Measurements from ENCODE around the gene PPP1R9A. TPM values are rescaled to one million over a fixed set of nuclear protein-coding genes. Genes with fewer than 3 reads are reported as not detected.
"Not testable (repeated sequence)": the region's sequence is repeated elsewhere in the genome, so short reads cannot be mapped to it uniquely, and the experiment has no call there.

The PPP1R9A gene
- total and polyA plus RNA-seq, 12 donors: 1.4 to 41.9 (median 29.1) TPM

DNA sequence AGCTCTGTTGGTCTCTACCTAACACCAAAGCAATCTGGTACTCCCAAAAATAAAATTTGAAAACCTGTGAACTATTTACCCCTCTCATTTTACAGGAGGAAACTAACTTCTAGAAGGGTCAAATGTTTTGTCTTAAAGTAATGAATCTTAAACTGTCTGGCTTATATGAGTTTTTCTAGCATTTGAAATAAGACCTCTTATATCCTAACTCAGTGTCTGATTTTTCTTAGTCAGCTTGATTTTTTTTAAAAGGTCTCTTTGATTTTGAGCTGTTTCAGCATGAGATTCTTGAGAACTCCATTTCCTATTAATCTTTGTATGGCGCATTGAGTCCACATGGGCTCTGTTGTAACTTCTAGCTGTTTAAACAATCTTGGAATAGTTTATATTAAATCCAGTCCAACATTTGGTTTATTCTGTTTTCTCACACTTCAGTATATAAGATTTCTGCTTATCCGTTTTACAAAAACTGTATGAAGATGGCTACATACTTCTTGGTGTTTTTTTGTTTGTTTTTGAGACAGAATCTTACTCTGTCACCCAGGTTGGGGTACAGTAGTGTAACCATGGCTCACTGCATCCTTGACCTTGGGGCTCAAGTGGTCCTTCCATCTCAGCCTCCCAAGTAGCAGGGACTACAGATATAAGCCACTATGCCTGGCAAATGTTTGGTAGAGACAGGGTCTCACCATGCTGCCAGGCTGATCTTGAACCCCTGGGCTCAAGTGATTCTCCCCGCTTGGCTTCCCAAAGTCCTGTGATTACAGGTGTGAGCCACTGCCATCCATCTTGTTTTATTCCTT, 91.1 kb downstream of the PPP1R9A start:
- no peak for TF ChIP-seq CTCF (IDR thresholded peaks at IDR 0.05)
- Histone ChIP-seq H3K27me3 (no peaks in the 10 kb centered on the region), H3K27ac (no peak overlapping the region), H3K9me3 (no peaks in the 10 kb centered on the region), H3K4me1 (peaks cover 0 to 11% (median 0%) of the 10 kb centered on the region in 9 donors), H3K4me3 (no peak overlapping the region), H3K36me3 (no peaks in the 10 kb centered on the region)
- intact Hi-C loops (cut with DNase I): loop anchor here in 1 of 10 donors (1.0 kb wide), 1 partner anchor 8 kb away; no protein-coding TSS in a partner anchor
- DNase-seq (no peak), ATAC-seq (no peak)
- 92 to 93% methylated on average over 3 of the region's 3 CpGs for WGBS, 2 donors

DNA sequence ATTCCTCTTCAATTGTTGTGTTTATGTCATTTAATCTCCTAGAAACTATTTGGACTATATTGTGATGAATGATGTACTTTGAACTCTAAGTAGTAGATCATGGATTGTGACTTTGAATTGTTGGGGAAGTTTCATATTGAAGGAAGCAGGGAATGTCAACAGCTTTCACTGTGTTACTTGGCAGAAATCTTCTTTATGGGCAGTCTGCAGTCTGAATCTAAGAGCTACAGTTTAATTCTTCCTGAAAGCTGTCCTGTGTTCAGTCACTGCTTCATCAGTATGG, 91.6 kb downstream of the PPP1R9A start:
- peaks cover 0 to 14% (median 0%) of the 10 kb centered on the region in 9 donors for H3K4me1 ChIP-seq
- DNase-seq (no peak), ATAC-seq (no peak)
- no peaks in the 10 kb centered on the region for H3K27me3 ChIP-seq
- intact Hi-C loops (cut with DNase I): no loop called here
- no peaks in the 10 kb centered on the region for H3K36me3 ChIP-seq
- no peak overlapping the region for H3K27ac ChIP-seq
- no peaks in the 10 kb centered on the region for H3K9me3 ChIP-seq
- no peak overlapping the region for H3K4me3 ChIP-seq
- no peak for TF ChIP-seq CTCF (IDR thresholded peaks at IDR 0.05)

- H3K36me3 ChIP-seq; intact Hi-C loops (cut with DNase I); H3K4me3 ChIP-seq; H3K27me3 ChIP-seq; H3K9me3 ChIP-seq; ATAC-seq; DNase-seq; H3K27ac ChIP-seq: not testable (repeated sequence)
- 98 to 99% methylated on average over 5 of the region's 5 CpGs for WGBS, 2 donors
- peaks cover 0 to 17% (median 0%) of the 10 kb centered on the region in 9 donors for H3K4me1 ChIP-seq
These were observed 92.2 kb downstream of the PPP1R9A start for GRCh38 chr7:94999601-95000000.

DNA sequence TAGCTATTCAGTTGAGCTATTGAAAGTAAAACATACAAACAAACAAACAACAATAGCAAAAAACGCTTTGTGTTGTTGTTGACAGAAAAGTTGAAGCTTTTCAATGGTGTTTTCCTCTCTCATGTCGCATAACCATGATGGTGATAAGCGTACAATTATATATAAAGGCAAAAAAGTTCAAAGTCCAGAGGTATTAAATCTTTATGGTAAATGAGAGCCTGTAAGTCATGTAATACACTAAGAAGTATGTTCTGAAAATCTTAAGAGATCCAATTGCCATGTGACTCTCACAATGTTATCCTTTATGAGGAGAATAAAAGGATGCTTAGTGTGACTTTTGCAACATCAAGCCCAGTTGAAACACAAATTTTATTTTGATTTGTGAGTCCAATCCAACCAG, 93.9 kb downstream of the PPP1R9A start:
- peaks cover 0 to 25% (median 0%) of the 10 kb centered on the region in 9 donors for H3K4me1 ChIP-seq
- H3K4me3 ChIP-seq: no peak overlapping the region
- no peaks in the 10 kb centered on the region for H3K9me3 ChIP-seq
- H3K36me3 ChIP-seq: no peaks in the 10 kb centered on the region
- 87 to 97% methylated on average over 3 of the region's 3 CpGs for WGBS, 2 donors
- no peak overlapping the region for H3K27ac ChIP-seq
- ATAC-seq (no peak), DNase-seq (no peak)
- H3K27me3 ChIP-seq: no peaks in the 10 kb centered on the region
- no peak for TF ChIP-seq CTCF (IDR thresholded peaks at IDR 0.05)
- intact Hi-C loops (cut with DNase I): no loop called here

GRCh38 chr7:95001815-95002561, 94.6 kb downstream of the PPP1R9A start:
- H3K4me3 ChIP-seq: no peak overlapping the region
- H3K27ac ChIP-seq: no peak overlapping the region
- H3K36me3 ChIP-seq: no peaks in the 10 kb centered on the region
- WGBS, 2 donors: 92 to 95% methylated on average over 5 of the region's 5 CpGs
- DNase-seq (no peak), ATAC-seq (no peak)
- no peaks in the 10 kb centered on the region for H3K27me3 ChIP-seq
- H3K4me1 ChIP-seq: peaks cover 0 to 25% (median 0%) of the 10 kb centered on the region in 9 donors
- TF ChIP-seq CTCF (IDR thresholded peaks at IDR 0.05): no peak
- intact Hi-C loops (cut with DNase I): no loop called here
- no peaks in the 10 kb centered on the region for H3K9me3 ChIP-seq

All from heart right ventricle (tissue), 16 donors.